OCI-LY7 (cell line): ENCODE measurements around the gene HOXC10. TPM values are rescaled to one million over a fixed set of nuclear protein-coding genes. Genes with fewer than 3 reads are reported as not detected.

ENCODE experiments used
- BruUV-seq: library from RNA; stranded (reverse); fragments of 400-500 nt; replicated peaks from 2 replicates; lab custom pipeline; 2021; lab: Mats Ljungman, UMichigan
- CTCF ChIA-PET: fragments of 300-600 bp; sonication (Branson Sonifier 250); formaldehyde crosslinking; loops from one replicate; lab custom pipeline; 2022; ENCODE audit warnings: antibody characterized with exemption; ENCODE audit not compliant: unreplicated experiment; lab: Charles Lee
- POLR2A ChIA-PET: fragments of 300-600 bp; sonication (Branson Sonifier 250); formaldehyde crosslinking; loops from one replicate; lab custom pipeline; 2022; ENCODE audit warnings: antibody characterized with exemption; lab: Charles Lee
- DNase-seq: peaks from one replicate; pipeline ENCODE4 v3.0.0-alpha.2; 2015; ENCODE audit warnings: low spot score
- H2AFZ ChIP-seq: fragments of 200-600 bp; sonication (generic), shearing (Covaris generic); 2 replicates; pipeline ENCODE4 v1.6.1; 2014; ENCODE audit warnings: mild to moderate bottlenecking, antibody characterized with exemption, low read length, moderate library complexity
- H3K27ac ChIP-seq: fragments of 200-600 bp; sonication (generic); 2 replicates; pipeline ENCODE4 v1.5.1; 2014; ENCODE audit warnings: mixed run types, low read depth, mild to moderate bottlenecking, moderate library complexity, low read length, inconsistent platforms; ENCODE audit not compliant: poor library complexity, severe bottlenecking
- H3K36me3 ChIP-seq: fragments of 200-600 bp; sonication (generic); 2 replicates; pipeline ENCODE4 v1.6.1; 2014; ENCODE audit warnings: mild to moderate bottlenecking, antibody characterized with exemption, low read length, moderate library complexity, mixed read lengths; ENCODE audit not compliant: insufficient read depth
- H3K4me1 ChIP-seq: fragments of 200-600 bp; sonication (generic); 2 replicates; pipeline ENCODE4 v1.5.1; 2014; ENCODE audit warnings: mild to moderate bottlenecking, low read length; ENCODE audit not compliant: insufficient read depth, poor library complexity, severe bottlenecking
- H3K4me2 ChIP-seq: fragments of 200-600 bp; sonication (generic); 2 replicates; pipeline ENCODE4 v1.6.1; 2014; ENCODE audit warnings: mild to moderate bottlenecking, low read length
- H3K4me3 ChIP-seq: fragments of 200-600 bp; sonication (generic); 2 replicates; pipeline ENCODE4 v1.5.1; 2014; ENCODE audit warnings: mild to moderate bottlenecking, low read depth, low read length; ENCODE audit not compliant: poor library complexity, severe bottlenecking
- H3K79me2 ChIP-seq: fragments of 200-600 bp; sonication (generic); 2 replicates; pipeline ENCODE4 v1.6.1; 2016; ENCODE audit warnings: low read depth, mild to moderate bottlenecking, low read length, moderate library complexity, mixed read lengths; ENCODE audit not compliant: insufficient read depth
- H3K9me2 ChIP-seq: fragments of 200-600 bp; sonication (generic); 2 replicates; pipeline ENCODE4 v1.6.1; 2016; ENCODE audit warnings: mild to moderate bottlenecking, low read length, mixed read lengths; ENCODE audit not compliant: insufficient read depth
- H3K9me3 ChIP-seq: fragments of 200-600 bp; sonication (generic); 2 replicates; pipeline ENCODE4 v1.6.1; 2014; ENCODE audit warnings: mild to moderate bottlenecking, mixed run types, low read length, mixed read lengths
- H4K20me1 ChIP-seq: fragments of 200-600 bp; sonication (generic); 2 replicates; pipeline ENCODE4 v1.6.1; 2014; ENCODE audit warnings: mild to moderate bottlenecking, antibody characterized with exemption, low read length, moderate library complexity, mixed read lengths; ENCODE audit not compliant: insufficient read depth
- CTCF ChIP-seq: fragments of 200-600 bp; sonication (generic); conservative IDR thresholded peaks from 2 replicates; pipeline ENCODE4 v1.5.1; 2014; ENCODE audit warnings: mild to moderate bottlenecking, antibody characterized with exemption, low read length, moderate library complexity, mixed read lengths
- EZH2phosphoT487 ChIP-seq: fragments of 200-600 bp; sonication (generic); IDR thresholded peaks from 2 replicates; pipeline ENCODE4 v1.6.1; 2018; ENCODE audit warnings: low read depth, borderline replicate concordance, mild to moderate bottlenecking, mixed run types, antibody characterized with exemption, low read length, moderate library complexity, mixed read lengths
- intact Hi-C: fragments of 100-400 bp; cut with micrococcal nuclease; formaldehyde crosslinking; loops from one replicate; pipeline ENCODE4 v1.10.0; 2022; ENCODE audit not compliant: unreplicated experiment
- total RNA-seq, 2 experiments: library from RNA; depleted of rRNA in 1 of 2; stranded (reverse); fragments of >200 nt in 1 of 2; shearing (Covaris generic) in 1 of 2; gene quantifications; 2 replicates each; pipeline ENCODE4 v1.2.3, GENCODE V29; 2014 to 2022

HOXC10 gene
- total RNA-seq, 2 experiments from 2014 or later, result 0.25 to 0.28 TPM

GRCh38 chr12:54004063-54004840 is 19.3 kb downstream of the HOXC10 start:
- Histone ChIP-seq H3K9me2 (no peaks in the 10 kb centered on the region), H4K20me1 (no peaks in the 10 kb centered on the region; the same call in 1 of the 2 replicates), H2AFZ (no peak overlapping the region), H3K9me3 (no peaks in the 10 kb centered on the region), H3K4me2 (no peak overlapping the region), H3K79me2 (no peaks in the 10 kb centered on the region), H3K4me3 (no peak overlapping the region), H3K36me3 (no peaks in the 10 kb centered on the region), H3K27ac (no peak overlapping the region), H3K4me1 (peaks cover 25% of the 10 kb centered on the region)
- TF ChIP-seq CTCF, result peak; percentile 45
- TF ChIP-seq EZH2phosphoT487, result no peak
- intact Hi-C loops, result no loop called here
- CTCF ChIA-PET, result interaction anchor here (0.8 kb wide), 1 partner anchor 139 kb away, joined by 4 read pairs; no protein-coding TSS in a partner anchor
- no peak for DNase-seq
- BruUV-seq, result no TSS peak
- POLR2A ChIA-PET, result no interaction called here

DNA sequence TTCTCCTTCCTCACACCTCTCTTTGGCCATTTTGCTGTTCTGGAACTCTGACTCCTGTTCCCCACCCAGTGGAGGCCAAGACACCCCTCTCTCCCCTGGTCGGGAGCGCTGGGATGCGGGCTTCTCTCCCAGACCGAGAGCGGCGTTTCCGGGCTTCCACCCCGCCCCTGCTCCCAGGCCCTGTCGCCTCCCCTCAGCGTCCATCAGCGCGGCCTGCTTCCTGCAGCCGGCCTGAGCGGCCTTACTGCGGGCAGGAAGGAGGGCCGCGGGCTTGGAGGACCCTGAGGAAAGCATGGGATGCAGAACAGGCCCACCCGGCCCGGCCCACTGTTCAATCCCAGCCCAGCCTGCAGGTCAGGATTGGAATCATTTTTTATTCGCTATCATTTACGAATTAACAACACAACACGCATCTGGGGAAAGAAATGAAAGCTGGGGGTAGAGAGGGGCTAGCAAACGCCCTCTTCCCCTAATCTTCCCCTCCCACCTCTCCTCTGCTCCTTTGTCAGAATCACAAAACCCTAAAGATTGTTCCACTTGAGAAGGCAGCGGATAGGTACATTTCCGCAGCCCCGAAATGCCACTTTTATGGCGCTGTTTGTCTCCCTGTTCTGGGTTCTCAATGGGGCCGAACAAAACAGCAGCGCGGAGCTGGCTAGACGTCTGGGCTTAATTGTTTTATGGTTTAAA is 20.0 kb downstream of the HOXC10 start:
- H2AFZ ChIP-seq, result no peak overlapping the region
- DNase-seq, result no peak
- H3K79me2 ChIP-seq, result no peaks in the 10 kb centered on the region
- intact Hi-C loops, result no loop called here
- no peaks in the 10 kb centered on the region for H3K9me3 ChIP-seq
- H3K4me1 ChIP-seq, result peaks cover 25% of the 10 kb centered on the region
- H3K9me2 ChIP-seq, result no peaks in the 10 kb centered on the region
- ChIA-PET CTCF (interaction anchor here (0.8 to 0.9 kb wide), 2 partner anchors 138 to 202 kb away, joined by 3 to 4 read pairs; no protein-coding TSS in a partner anchor), POLR2A (interaction anchor here (0.5 kb wide), 1 partner anchor 211 kb away, joined by 4 read pairs; no protein-coding TSS in a partner anchor)
- no peak for TF ChIP-seq CTCF
- TF ChIP-seq EZH2phosphoT487, result no peak
- H3K27ac ChIP-seq, result no peak overlapping the region
- H4K20me1 ChIP-seq, result no peaks in the 10 kb centered on the region; the same call in 1 of the 2 replicates
- no peaks in the 10 kb centered on the region for H3K36me3 ChIP-seq
- H3K4me3 ChIP-seq, result no peak overlapping the region
- H3K4me2 ChIP-seq, result peak overlapping the region; percentile 22
- BruUV-seq, result no TSS peak
